ENCODE measurements around the gene MFGE8.

MFGE8 gene

DNA sequence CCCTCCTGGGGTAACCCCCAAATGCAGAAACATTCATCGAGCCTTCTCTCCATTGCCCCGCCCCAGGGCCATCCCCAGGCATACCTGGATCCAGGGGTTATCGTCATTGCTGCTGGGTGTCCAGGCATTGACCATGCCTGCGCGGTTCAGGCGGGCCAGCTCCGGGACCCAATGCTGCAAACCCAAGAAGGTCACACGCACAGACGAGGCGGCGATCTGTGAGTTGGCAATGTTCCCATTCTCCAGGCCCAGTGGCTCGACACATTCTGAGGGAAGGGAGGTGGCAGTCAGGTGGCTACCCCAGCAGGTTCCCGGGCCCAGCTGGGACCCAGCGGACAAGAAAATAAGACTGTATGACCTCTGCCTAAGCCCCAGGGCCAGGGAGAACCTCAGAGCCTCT is 6.1 kb downstream of the MFGE8 start:
- Histone ChIP-seq H3K27me3 (replicated peaks) (no peaks in the 10 kb centered on the region), H3K36me3 (replicated peaks) (peaks cover 34% of the 10 kb centered on the region), H3K27ac (no peak overlapping the region), H3K4me3 (ENCODE audit: low read depth, low read length) (no peak overlapping the region)
- TF ChIP-seq, protein P1, sequence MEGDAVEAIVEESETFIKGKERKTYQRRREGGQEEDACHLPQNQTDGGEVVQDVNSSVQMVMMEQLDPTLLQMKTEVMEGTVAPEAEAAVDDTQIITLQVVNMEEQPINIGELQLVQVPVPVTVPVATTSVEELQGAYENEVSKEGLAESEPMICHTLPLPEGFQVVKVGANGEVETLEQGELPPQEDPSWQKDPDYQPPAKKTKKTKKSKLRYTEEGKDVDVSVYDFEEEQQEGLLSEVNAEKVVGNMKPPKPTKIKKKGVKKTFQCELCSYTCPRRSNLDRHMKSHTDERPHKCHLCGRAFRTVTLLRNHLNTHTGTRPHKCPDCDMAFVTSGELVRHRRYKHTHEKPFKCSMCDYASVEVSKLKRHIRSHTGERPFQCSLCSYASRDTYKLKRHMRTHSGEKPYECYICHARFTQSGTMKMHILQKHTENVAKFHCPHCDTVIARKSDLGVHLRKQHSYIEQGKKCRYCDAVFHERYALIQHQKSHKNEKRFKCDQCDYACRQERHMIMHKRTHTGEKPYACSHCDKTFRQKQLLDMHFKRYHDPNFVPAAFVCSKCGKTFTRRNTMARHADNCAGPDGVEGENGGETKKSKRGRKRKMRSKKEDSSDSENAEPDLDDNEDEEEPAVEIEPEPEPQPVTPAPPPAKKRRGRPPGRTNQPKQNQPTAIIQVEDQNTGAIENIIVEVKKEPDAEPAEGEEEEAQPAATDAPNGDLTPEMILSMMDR (IDR thresholded peaks at IDR 0.05; ENCODE audit: low read depth, low read length, missing control alignments) = no peak
- DNase-seq = no peak
- in situ Hi-C loops (cut with HindIII; ENCODE audit: low pct_ligation_motif_present, low sequenced_read_pairs) = loop anchor here (25.0 kb wide), 1 partner anchor 105 kb away; no protein-coding TSS in a partner anchor

GRCh38 chr15:88906551-88906950 is 6.6 kb downstream of the MFGE8 start:
- in situ Hi-C loops (cut with HindIII; ENCODE audit: low pct_ligation_motif_present, low sequenced_read_pairs) = loop anchor here (25.0 kb wide), 1 partner anchor 106 kb away; no protein-coding TSS in a partner anchor
- peaks cover 34% of the 10 kb centered on the region for H3K36me3 ChIP-seq (replicated peaks)
- H3K27ac ChIP-seq = no peak overlapping the region
- DNase-seq = no peak
- no peak overlapping the region for H3K4me3 ChIP-seq (ENCODE audit: low read depth, low read length)
- TF ChIP-seq, protein P1 (IDR thresholded peaks at IDR 0.05; ENCODE audit: low read depth, low read length, missing control alignments) = no peak
- H3K27me3 ChIP-seq (replicated peaks) = no peaks in the 10 kb centered on the region

DNA sequence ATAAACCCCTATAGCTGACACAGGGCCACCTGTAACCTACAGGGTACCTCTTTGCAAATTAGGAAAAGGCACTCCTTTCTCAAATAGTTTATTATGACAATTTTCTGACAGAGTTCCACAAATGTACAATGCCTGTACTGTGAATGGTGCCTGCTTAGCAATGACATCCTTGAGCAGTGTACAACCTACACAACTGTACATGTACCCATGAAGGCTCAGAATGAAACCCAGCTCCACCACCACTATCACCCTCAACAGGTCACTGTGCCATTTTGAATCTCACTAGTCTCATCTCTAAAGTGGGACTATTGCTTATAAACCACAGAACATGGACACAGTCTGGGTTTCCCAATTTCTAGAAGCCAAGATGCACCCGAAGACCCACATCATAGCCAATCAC is 7.0 kb downstream of the MFGE8 start:
- H3K27me3 ChIP-seq (replicated peaks) = no peaks in the 10 kb centered on the region
- H3K36me3 ChIP-seq (replicated peaks) = peaks cover 34% of the 10 kb centered on the region
- no peak overlapping the region for H3K4me3 ChIP-seq (ENCODE audit: low read depth, low read length)
- TF ChIP-seq, protein P1 (IDR thresholded peaks at IDR 0.05; ENCODE audit: low read depth, low read length, missing control alignments) = no peak
- in situ Hi-C loops (cut with HindIII; ENCODE audit: low pct_ligation_motif_present, low sequenced_read_pairs) = loop anchor here (25.0 kb wide), 1 partner anchor 106 kb away; no protein-coding TSS in a partner anchor
- no peak overlapping the region for H3K27ac ChIP-seq
- no peak for DNase-seq

GRCh38 chr15:88905576-88905975 is 7.6 kb downstream of the MFGE8 start:
- no peak for DNase-seq
- H3K4me3 ChIP-seq (ENCODE audit: low read depth, low read length) = no peak overlapping the region
- TF ChIP-seq, protein P1 (IDR thresholded peaks at IDR 0.05; ENCODE audit: low read depth, low read length, missing control alignments) = no peak
- in situ Hi-C loops (cut with HindIII; ENCODE audit: low pct_ligation_motif_present, low sequenced_read_pairs) = loop anchor here (25.0 kb wide), 1 partner anchor 107 kb away; no protein-coding TSS in a partner anchor
- no peaks in the 10 kb centered on the region for H3K27me3 ChIP-seq (replicated peaks)
- no peak overlapping the region for H3K27ac ChIP-seq
- H3K36me3 ChIP-seq (replicated peaks) = peaks cover 34% of the 10 kb centered on the region

GRCh38 chr15:88904624-88905327 is 8.4 kb downstream of the MFGE8 start:
- TF ChIP-seq, protein P1 (IDR thresholded peaks at IDR 0.05; ENCODE audit: low read depth, low read length, missing control alignments) = peak; percentile 97
- Histone ChIP-seq H3K27me3 (replicated peaks) (no peaks in the 10 kb centered on the region), H3K36me3 (replicated peaks) (peaks cover 36% of the 10 kb centered on the region), H3K27ac (no peak overlapping the region), H3K4me3 (ENCODE audit: low read depth, low read length) (no peak overlapping the region)
- peak; percentile 70 for DNase-seq
- in situ Hi-C loops (cut with HindIII; ENCODE audit: low pct_ligation_motif_present, low sequenced_read_pairs) = loop anchor here (25.0 kb wide), 1 partner anchor 108 kb away; no protein-coding TSS in a partner anchor

Measured in brain microvascular endothelial cell (primary cell).